HuH-7.5 (cell line): Measurements from ENCODE around the gene ZFYVE21.

Source experiments
- DNase-seq: peaks from one replicate; pipeline ENCODE4 v3.0.0; 2011; ENCODE audit warnings: low spot score

ZFYVE21 gene

DNA sequence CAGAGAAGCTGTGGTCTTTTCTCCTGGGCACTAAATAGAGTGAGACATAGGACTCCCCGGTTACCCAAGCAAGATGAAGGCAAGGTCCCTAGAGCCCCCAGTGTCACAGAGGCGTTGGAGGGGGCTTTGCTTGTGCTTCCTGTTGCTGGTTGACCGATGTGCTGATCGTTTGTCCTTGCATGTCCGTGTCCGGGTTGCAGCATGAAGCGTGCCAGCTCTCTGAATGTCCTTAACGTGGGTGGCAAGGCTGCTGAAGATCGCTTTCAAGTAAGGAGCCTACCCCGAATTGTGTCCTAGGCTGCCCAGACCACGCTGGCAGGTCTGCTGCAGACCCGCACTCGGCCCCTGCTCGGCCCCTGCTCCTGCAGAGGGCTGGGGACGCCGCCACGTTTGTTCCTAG, 23.5 kb upstream of the ZFYVE21 start:
- no peak for DNase-seq

DNA sequence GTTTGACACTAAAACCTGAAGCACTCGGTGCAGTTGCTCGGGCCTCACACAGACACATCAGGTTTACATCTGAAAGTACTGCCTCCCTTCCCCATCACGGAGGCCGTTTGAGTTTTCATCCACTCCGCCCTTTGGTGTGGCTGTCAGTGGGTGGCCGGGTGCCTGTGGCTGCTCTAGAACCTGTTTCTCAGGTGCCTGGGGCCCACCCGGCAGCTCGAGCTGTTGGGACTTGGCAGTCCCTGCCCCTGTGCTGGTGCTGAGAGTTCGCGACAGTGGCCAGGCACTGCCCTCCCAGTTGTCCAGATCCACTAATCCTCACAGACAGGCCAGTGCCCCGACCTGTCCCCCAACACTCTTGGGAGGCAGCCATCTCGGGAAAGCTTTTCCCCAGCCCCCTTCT, 22.7 kb upstream of the ZFYVE21 start:
- DNase-seq = no peak

DNA sequence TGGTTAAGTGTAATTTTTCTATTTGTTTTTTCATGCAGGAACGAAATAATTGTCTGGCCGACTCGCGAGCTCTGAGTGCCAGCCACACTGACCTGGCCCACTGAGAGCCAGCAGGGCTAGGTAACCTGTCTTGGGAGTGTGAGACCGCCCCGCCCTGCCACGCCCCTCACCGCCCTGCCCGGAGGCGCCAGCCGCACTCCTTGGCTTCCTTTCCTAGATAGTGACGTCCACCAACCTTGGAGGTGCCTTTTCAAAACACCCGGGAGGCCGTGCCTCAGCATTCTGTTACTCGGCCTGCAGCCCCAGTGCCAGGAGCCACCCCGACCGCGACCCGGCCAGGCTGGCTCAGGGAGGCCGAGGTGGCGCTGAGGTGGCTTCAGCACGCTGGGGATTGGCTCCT, 22.1 kb upstream of the ZFYVE21 start:
- DNase-seq = peak; percentile 43

DNA sequence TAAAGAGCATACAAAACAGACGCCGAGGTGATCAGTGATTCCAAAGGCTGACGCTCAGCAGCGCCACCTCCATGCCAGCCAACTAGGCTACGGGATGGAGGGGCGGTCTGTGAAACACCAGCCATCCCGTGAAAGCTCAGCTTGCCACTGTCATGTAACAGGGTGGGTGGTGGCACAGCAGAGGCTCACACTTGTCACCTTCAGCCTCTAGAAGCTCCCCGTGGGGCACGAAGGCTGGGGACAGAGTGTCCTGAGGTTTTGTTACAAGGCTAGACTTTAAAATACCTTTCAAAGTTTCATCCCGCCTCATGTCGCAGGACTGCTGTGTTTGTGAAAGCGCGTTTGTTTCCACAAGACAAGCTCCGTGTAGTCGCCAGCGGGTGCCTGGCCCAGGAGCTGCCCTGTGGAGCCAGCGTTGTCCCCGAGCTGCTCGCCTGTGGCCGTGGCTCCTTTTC, 21.0 kb upstream of the ZFYVE21 start:
- DNase-seq = no peak

DNA sequence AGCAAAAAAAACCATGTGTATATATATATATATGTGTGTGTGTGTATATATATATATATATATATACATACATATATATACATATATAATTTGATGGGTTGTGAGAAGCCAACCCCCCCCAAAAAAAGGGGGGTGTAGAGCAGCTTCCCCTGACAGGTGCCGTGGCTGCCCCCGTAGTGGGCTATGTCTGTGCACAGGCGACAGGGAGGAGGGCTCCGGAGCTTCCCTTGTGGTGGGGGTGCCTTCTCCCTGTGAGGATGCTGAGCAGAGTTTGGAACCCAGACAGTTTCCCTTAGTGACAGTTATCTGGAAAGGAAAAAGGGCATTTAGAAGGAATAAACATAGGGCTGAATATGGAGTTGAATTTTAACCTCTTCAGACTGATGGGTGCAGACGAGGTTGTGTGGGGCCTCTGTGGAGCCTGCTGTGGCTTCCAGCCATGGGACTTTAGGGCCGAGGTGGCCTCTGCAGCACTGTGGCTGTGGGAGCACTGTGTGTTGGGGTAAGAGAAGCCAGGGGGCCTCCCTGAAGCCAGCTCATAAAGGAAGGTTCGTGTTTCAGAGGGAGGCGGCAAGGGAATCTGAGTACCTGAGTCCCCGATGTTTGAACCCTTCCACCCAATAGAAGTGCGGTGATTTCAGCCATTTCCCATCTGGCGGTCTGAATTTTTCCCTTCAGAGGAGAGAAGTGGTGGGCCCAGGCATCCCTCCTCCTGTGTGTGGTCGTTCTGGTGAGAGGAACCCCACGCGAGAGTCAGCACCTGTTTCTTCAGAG, 20.1 kb upstream of the ZFYVE21 start:
- no peak for DNase-seq

DNA sequence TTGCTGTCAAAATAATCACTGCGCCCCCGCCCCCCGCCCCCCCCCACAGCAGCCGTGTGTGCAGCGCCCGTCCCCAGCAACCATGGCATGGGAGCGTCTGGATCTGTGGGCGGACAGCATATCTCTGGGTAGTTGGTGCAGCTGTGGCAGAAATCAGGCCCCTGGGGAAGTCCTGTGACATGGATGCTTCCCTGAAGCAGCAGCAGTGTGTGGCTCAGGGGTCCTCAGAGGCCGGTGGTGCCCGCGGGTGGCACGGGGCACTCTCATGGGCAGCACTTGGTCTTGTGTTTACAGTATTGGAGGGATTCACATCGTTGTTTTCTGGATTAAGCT, 19.6 kb upstream of the ZFYVE21 start:
- DNase-seq = no peak

DNA sequence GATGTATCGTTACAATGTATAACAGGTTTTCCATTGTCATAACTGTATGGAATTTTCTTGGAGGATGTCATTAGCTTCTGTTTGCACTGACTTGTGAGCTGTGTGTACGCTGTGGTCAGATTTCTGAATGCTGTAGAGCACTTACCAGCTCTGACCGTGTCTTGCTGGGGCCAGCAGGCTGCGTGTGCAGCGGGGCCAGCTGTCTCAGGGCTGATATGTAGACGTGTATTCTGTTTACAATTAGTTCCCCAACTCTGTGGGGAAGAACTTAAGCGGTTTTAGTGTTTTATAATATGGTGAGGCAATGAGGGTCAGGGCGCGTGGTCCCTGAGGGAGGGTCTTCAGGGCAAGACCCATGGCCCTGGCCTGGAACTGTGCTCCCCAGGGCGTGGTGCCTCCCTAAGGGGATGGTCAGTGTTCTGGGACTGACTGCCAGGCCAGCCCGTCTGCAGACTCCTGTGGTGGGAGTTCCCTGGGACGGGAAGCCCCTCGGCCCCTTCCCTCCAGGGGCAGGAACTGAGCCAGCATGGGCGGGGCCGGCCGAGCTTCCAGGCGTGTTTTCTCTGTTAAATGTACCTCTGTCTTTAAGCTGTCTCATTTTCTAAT, 19.0 kb upstream of the ZFYVE21 start:
- DNase-seq = no peak

DNA sequence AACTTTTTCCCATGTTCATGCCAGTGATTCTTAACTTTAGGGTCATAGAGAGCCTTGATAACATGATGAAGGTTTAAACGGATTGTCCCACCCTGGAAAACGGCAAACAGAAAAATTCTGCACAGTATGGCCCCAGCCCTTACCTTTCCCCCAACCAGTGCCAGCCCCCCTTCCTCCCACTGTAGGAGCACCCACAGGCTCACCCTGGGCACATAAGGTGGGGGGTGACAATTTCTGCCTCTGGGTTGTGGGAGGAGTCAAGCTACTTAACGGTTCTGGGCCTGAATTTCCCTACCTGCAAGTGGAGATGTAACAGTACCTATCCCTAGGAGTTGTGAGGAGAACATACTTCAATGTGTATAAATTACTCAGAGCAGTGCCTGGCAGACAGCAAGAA, 18.4 kb upstream of the ZFYVE21 start:
- no peak for DNase-seq

DNA sequence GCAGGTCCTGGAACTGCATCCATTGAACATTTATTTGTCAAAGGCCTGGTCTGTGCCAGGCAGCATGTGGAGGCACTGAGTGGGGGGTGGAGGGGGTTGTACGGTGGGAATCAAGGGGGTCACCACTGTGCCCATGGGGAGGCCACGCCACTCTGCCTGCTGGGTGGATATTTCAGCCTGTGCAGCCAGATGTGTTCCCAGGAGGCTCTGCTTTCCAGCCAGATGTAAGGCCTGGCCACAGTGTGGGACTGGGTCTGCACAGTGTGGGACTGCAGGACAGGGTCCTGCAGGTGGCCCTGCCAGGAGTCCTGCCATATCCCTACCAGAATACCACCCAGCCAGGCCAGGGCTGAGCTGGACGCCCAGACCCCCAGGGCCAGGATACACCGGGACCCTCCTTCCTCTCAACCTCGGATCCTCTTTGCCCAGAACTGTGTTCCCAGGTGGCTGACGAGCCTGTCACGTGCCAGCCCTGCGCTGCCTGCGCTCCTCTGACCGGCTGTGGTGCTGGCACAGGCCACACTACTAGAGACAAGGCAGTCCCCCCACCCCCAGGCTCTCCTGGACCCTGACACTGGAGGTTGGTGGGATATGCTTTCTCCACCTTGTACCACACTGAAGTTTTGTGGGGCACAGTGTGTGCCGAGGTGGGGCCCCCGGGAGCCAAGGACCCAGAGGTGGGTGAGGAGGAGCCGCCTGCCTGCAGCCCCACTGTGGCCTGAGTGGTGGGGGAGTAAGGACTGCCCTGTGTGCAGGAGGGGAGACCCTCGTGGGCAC, 17.8 kb upstream of the ZFYVE21 start:
- no peak for DNase-seq

DNA sequence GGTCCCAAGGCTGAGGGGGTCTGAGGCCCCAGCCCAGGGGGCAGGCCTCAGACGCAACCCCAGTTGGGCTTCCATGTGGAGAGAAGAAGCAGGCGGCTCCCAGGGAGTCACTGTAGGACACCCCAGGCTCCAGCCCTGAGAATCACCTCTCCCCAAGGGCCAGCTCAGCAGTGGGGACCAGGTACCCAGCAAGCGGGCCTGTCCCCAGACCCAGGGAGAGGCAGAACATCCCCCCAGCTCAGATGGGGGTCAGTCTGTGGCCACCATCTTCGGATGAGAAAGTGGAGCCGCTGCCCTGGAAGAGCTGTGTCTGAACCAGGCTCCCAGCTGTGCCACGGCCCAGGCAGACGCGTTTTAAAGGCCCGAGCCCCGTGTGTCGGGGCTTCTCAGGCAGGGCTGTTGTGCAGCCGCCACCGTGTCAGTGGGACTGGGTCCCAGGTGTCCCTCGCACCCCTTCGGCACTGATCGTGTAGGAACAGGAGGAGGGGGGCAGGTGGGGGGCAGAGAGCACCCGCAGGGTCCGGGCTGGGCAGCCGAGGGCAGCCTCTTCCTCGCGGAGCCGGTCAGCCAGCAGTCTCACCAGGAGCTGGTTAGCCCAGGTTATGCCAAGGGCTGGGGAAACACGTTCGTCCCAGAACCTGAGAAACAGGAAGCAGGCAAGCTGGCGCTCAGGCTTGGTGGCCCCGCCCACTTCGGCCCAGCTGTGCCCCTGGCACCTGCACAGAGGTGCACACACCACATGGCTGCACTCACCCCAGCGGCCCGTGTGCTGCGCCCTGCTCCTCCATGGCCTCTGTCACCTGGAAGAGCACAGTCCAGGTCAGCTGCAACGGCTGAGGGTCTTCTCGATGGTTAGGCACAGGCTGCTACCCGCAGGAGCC, 17.0 kb upstream of the ZFYVE21 start:
- DNase-seq = no peak

DNA sequence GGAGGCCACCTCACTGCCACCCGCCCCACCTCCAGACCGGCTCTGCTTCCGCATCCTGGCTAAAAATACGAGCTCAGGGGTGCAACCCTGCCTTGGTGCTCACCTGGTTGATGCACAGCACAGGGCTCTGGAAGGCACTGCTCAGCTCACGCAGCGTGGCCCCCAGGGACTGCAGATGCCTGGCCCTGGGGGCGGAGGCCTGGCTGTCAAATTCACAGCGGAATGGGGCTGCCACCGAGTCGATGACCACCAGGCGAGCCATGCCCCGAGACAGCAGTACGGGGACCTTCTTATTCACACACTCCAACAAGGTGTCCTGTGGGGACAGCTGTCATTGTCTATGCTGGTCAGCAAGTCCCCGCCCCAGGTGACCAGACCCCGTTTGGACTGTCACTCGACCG, 16.3 kb upstream of the ZFYVE21 start:
- no peak for DNase-seq

DNA sequence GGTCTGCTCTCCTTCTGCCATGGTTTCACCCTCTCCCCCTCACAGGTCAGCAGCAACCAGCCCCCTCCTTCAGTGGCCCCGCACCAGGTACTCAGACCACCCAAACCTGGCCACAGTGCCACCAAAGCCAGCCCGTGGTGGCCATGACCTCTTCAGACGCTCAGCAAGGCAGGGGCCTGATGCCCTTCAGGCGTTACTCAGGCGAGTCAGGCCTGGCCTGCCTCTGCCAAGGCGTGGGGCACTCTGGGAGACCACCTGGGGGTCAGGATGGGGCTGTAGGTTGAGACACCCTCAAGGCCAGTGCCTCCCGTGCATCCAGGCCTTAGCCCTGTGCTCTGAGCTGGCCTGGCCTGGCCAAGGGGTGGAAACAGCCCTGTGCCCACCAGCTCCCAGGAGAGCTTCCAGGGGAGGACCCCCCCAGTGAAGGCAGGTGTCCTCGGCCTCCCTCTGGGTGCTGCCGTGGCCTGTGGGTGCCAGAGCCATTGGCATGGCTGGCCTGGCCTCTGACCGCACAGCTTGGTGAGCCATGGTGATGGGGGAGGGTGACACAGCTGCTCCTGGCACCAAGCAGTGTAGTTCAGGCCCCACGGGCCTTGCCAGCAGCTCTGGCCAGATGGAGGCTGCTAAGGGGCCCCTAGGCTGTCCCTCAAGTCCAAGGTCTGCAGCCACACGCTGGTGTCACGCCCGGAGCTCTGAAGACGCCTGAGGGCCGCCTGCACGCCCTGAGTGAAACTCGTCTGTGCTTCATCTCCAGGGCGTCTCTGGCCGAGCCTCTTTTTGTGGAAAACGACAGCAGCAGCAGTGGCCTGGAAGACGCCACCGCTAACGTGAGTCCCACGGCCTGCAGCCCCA, 15.5 kb upstream of the ZFYVE21 start:
- DNase-seq = no peak

DNA sequence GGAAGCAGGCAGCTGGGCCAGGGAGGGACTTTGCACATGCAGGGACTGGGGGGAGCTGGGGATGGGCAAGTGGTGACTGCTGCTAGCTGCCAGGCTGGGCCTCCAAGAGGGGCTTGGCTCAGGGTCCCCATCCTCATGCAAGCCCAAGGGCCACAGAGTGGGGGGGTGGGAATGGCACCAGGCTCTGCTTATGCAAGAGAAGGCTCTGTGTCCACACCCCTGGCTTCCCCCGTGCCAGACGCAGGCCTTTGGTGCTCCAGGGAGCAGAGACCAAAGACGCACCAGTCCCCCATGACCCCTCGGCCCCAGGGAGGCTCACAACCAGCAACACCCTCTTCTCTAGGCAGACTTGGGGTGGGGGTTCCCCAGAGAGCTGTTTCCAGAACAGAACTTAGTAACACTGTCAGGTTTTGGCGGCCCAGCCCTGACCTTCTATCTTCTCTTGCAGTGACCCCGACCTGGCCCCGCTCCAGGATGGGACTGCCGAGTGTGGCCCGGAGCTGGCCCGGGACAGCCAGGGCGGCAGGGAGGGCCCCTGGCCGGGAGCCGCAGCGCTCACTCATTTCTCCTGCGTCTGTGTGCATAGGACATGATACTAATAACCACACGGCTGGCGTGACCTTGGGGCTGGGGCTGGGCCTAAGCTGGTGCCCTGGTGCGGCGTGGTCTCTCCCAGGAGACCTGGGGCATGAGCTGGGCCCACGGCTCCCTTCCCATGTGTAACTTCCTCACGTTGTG, 14.7 kb upstream of the ZFYVE21 start:
- DNase-seq = no peak

DNA sequence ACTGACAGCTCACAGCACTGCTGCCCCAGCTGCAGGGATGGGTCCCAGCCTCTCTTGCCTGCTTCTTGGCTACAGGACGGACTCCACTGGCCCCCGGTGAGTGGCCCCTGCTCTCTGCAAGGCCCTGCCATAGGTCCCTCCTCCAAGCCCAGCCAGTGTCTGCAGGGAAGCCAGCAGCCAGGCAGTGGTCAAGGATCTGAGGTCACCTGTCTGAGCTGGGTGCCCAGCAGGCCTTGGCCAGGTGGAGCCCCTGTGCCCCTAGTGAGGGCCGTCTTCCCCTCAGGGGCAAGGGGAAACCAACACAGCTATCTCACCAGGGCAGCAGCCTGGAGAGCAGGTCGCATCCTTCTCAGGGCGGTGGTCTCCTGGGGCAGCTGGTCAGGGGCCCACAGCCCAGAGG, 13.5 kb upstream of the ZFYVE21 start:
- no peak for DNase-seq

DNA sequence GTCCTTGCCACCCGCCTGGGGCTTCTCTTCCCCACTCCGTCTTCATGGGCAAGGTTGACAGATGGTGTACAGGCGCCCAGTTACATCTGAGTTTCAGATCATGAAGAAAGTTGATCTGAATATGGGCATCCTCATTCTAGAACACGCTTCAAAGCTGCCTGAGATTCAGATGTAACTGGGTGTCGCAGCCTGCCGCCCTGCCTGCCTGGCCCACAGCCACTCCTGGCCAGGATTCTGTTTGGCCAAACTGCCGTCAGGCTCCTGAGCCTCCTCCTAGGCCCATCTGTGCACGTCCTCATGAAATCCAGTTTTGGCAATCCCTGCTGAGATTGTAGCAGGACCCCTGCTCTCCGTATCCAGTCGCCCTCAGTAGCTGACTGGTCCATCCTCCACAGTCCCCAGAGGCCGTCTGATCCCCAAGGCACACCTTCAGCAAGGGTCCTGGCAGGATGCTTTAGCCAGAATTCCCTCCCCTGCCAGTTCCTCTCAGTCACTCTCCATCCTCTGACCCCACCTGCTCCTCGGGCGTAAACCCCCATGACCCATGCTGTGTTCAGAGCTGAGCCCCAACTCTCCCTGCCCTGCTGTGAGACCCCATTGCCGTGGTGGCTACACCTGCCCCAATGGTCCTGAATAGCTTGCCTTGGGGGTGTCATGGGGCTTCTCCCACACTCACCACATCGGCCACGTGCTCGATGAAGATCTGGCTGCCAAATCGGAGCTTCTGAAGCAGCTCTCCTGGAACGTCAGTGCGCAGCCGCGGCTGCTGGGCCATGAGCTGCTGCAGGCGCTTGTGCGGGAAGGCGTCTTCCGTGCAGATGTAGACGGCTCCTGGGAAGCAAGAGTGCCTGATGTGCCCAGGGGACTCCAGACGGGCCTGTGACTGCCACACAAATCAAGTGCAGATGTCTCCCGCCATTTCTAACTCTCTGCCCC, 12.8 kb upstream of the ZFYVE21 start:
- DNase-seq = no peak

DNA sequence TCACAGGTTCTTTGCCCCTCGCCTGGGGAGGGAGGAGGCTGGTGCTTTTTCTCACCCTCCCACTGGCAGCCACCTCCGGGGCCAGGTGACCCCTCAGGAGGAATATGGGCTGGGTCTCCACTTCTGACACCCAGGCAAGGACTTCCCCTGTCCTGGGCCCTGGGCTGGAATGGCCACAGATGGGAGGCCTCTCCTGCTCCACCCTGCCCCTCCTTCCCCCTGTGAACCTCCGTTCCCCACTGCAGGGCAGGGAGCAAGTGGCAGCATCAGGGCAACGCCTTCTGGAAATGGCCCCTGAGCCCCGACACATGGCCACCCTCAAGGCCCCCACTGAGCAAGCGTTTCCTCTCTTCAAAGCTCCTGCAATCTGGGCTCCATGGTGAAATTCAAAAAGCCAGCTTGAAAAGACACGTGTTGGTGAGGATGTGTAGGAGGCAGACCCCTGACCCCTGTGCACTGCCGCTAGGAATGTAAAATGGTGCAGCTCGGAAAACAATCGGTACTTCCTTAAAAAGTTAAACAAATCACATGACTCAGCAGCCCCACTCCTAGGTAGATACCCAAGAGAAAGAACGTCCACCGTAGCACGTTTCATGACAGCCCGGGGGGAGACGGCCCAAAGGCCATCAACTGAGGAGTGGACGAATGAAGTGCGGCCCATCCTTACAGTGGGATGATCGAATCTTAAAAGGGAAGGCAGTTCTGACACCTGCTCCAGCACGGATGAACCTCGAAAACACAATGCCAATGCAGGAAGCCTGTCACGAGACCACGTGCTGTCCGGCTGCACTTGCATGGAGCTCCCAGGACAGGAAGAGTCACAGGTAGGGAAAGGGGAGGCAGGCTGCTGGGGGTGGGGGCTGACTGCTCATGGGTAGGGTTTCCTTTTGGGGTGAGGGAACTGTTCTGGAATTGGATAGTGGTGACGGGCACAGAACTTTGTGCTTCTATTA, 11.9 kb upstream of the ZFYVE21 start:
- DNase-seq = no peak

DNA sequence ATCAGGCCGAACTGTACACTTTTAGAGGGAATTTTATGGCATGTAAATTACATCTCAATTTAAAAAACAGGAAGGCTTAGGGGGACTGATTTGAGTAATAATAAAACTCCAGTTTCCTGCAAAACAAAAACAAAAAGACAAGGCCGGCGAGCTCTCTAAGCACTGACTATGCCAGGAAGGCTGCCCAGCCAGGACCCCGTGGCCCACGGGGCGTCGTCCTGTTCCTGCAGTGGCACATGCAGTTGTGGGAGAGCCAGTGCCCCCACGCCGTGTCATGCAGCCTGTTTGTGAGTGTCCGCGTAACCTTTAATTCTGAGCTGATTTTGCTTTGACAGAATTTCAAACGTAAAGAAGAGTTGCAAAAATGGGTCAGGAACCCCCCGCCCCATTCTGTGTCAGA, 10.9 kb upstream of the ZFYVE21 start:
- DNase-seq = no peak

DNA sequence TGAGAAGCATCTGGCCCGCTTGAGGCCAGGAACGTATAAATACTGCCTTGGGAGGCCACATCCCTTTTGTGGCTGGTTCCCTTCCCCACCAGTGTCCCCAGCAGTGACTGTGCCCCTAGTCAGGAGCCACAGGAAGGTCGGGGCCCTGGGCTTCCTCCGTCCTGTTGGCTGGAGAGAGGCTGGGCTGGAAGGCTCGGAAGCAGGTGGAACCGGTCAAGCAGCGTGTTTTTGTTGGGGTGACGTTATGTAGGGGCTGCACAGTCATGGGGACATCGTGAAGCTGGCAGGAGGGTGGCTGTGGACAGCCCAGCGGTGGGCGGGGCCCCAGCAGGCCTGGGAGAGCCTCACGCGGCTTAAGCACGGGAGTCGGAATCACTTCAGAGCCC, 10.5 kb upstream of the ZFYVE21 start:
- DNase-seq = no peak
